Body of pancreas (tissue), 4 donors: Measurements from ENCODE around the gene KLHL29.

Experiments
- POLR2A ChIP-seq, 3 donors: fragments of 450-650 bp; IDR thresholded peaks; one replicate each; pipeline ENCODE4 v1.6.1; 2016; ENCODE audit warnings: antibody characterized with exemption in 3 of 3, mild to moderate bottlenecking in 2 of 3
- TF ChIP-seq, protein P1 (sequence below), 7 experiments: fragments of 450-650 bp in 4 of 7; fragments of 200-600 bp in 3 of 7; sonication (generic) in 3 of 7; IDR thresholded peaks; one replicate each; pipeline ENCODE4 v1.5.1; 2016 to 2019; ENCODE audit warnings: antibody characterized with exemption in 7 of 7

DNA sequence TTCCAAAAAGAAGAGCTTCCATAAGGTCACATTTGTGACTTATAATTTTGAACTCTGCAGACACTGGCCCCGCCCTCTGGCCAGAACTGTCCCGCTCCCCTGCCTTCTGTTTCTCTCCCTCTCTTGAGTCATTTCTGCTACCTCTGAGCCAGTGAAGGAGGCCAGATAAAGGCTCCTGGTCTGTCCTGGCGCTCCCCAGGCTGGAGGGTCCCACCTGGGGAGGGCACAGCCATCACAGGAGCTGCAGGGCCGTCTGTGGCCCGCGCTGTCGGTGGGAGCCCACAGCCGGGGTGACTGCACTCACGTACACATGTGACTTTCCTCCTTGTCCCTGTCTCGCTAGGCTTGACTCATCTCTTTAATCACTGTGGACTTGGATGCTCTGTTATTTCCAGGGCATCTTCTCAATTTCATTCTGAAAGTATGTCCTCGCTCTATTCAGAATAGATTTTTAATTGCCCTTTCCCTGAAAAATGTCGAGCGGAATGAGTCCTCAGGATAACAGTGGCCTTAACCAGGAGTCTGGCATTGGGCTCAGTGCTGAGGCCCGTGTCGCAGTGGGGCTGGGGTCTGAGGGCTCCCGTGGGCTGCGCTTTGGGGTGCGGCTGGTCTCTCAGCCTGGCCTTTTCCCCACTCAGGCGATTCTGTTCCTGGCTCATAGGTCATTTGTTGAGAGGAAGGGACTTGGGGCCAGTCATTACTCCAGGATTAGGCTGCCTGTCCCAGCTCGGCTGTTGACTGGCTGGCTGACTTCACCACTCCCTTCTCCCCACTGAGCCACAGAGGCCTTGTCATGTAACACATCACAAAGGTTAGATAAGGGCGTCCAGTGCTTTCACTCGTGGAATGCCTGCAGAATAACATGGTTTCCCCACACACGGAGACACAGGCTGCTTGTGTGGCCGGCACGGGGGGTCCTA is 34.5 kb downstream of the KLHL29 start:
- TF ChIP-seq, protein P1, sequence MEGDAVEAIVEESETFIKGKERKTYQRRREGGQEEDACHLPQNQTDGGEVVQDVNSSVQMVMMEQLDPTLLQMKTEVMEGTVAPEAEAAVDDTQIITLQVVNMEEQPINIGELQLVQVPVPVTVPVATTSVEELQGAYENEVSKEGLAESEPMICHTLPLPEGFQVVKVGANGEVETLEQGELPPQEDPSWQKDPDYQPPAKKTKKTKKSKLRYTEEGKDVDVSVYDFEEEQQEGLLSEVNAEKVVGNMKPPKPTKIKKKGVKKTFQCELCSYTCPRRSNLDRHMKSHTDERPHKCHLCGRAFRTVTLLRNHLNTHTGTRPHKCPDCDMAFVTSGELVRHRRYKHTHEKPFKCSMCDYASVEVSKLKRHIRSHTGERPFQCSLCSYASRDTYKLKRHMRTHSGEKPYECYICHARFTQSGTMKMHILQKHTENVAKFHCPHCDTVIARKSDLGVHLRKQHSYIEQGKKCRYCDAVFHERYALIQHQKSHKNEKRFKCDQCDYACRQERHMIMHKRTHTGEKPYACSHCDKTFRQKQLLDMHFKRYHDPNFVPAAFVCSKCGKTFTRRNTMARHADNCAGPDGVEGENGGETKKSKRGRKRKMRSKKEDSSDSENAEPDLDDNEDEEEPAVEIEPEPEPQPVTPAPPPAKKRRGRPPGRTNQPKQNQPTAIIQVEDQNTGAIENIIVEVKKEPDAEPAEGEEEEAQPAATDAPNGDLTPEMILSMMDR (IDR thresholded peaks at IDR 0.05): no peak
- TF ChIP-seq POLR2A (IDR thresholded peaks at IDR 0.05): no peak
